SK-N-SH treated with all-trans-retinoic acid at 6 μM for 48 hours (cell line): ENCODE data around the gene CAV2.
A peak's percentile ranks its signal among the peaks of the same experiment; 100 is the strongest.

ENCODE experiments used
- ATAC-seq: fragments of 200-7000 bp; cut with Tn5 transposase; 3 replicates; pipeline ENCODE4 v1.9.1; 2020; ENCODE audit warnings: mild to moderate bottlenecking, moderate library complexity
- ARNTL ChIP-seq: fragments of 450-650 bp; formaldehyde crosslinking; IDR thresholded peaks from 2 replicates; pipeline ENCODE4 v1.5.0; 2020; ENCODE audit warnings: low read depth, mild to moderate bottlenecking, moderate library complexity, borderline replicate concordance
- BACH2 ChIP-seq: fragments of 250-450 bp; sonication (Bioruptor Pico); IDR thresholded peaks from 2 replicates; pipeline ENCODE4 v1.9.0; 2021; ENCODE audit warnings: mild to moderate bottlenecking, borderline replicate concordance
- CREB5 ChIP-seq: fragments of 250-450 bp; sonication (Bioruptor Pico); IDR thresholded peaks from 2 replicates; pipeline ENCODE4 v1.5.1; 2020; ENCODE audit warnings: low read depth, mild to moderate bottlenecking, moderate library complexity
- CSDC2 ChIP-seq: fragments of 250-450 bp; sonication (Bioruptor Pico); IDR thresholded peaks from 2 replicates; pipeline ENCODE4 v1.5.0; 2020; ENCODE audit warnings: mild to moderate bottlenecking, moderate library complexity
- CSRNP3 ChIP-seq: fragments of 250-450 bp; sonication (Bioruptor Pico); IDR thresholded peaks from 2 replicates; pipeline ENCODE4 v1.5.1; 2021; ENCODE audit warnings: mild to moderate bottlenecking, moderate library complexity
- GLIS3 ChIP-seq: fragments of 250-450 bp; sonication (Bioruptor Pico); IDR thresholded peaks from 2 replicates; pipeline ENCODE4 v1.5.0; 2020; ENCODE audit warnings: mild to moderate bottlenecking, moderate library complexity
- OSR1 ChIP-seq: fragments of 250-450 bp; sonication (Bioruptor Pico); IDR thresholded peaks from 2 replicates; pipeline ENCODE4 v1.8.0; 2022; ENCODE audit warnings: moderate library complexity, mild to moderate bottlenecking, inconsistent platforms
- PATZ1 ChIP-seq: fragments of 250-450 bp; sonication (Bioruptor Pico); IDR thresholded peaks from 2 replicates; pipeline ENCODE4 v1.8.0; 2020; ENCODE audit warnings: mild to moderate bottlenecking, moderate library complexity, borderline replicate concordance
- POU6F1 ChIP-seq: fragments of 250-450 bp; sonication (Bioruptor Pico); IDR thresholded peaks from 2 replicates; pipeline ENCODE4 v1.8.0; 2021; ENCODE audit warnings: low read depth, mild to moderate bottlenecking, moderate library complexity, borderline replicate concordance
- PPARA ChIP-seq: fragments of 250-450 bp; sonication (Bioruptor Pico); IDR thresholded peaks from 2 replicates; pipeline ENCODE4 v1.5.0; 2020; ENCODE audit warnings: mild to moderate bottlenecking, borderline replicate concordance
- RARB ChIP-seq: fragments of 250-450 bp; sonication (Bioruptor Pico); IDR thresholded peaks from 2 replicates; pipeline ENCODE4 v1.8.0; 2021; ENCODE audit warnings: mild to moderate bottlenecking, moderate library complexity
- TCF4 ChIP-seq: fragments of 250-450 bp; sonication (Bioruptor Pico); IDR thresholded peaks from 2 replicates; pipeline ENCODE4 v1.8.0; 2021; ENCODE audit warnings: mild to moderate bottlenecking, moderate library complexity, borderline replicate concordance
- TOX ChIP-seq: fragments of 250-450 bp; sonication (Bioruptor Pico); IDR thresholded peaks from 2 replicates; pipeline ENCODE4 v1.8.0; 2021; ENCODE audit warnings: mild to moderate bottlenecking, moderate library complexity, borderline replicate concordance
- TSHZ2 ChIP-seq: fragments of 250-450 bp; sonication (Bioruptor Pico); IDR thresholded peaks from 2 replicates; pipeline ENCODE4 v1.5.0; 2020; ENCODE audit warnings: mild to moderate bottlenecking, moderate library complexity
- ZC3H10 ChIP-seq: fragments of 250-450 bp; sonication (Bioruptor Pico); IDR thresholded peaks from 2 replicates; pipeline ENCODE4 v1.5.1; 2021; ENCODE audit warnings: mild to moderate bottlenecking, moderate library complexity
- ZFP3 ChIP-seq: fragments of 250-450 bp; sonication (Bioruptor Pico); IDR thresholded peaks from 2 replicates; pipeline ENCODE4 v1.5.0; 2020; ENCODE audit warnings: mild to moderate bottlenecking, moderate library complexity
- ZFP30 ChIP-seq: fragments of 450-650 bp; formaldehyde crosslinking; IDR thresholded peaks from 2 replicates; pipeline ENCODE4 v1.5.0; 2022; ENCODE audit warnings: mild to moderate bottlenecking, moderate library complexity
- ZNF565 ChIP-seq: fragments of 450-650 bp; formaldehyde crosslinking; conservative IDR thresholded peaks from 2 replicates; pipeline ENCODE4 v1.5.0; 2020; ENCODE audit warnings: low read depth, mild to moderate bottlenecking, moderate library complexity
- ZNF70 ChIP-seq: fragments of 450-650 bp; formaldehyde crosslinking; IDR thresholded peaks from 2 replicates; pipeline ENCODE4 v1.5.0; 2020; ENCODE audit warnings: mild to moderate bottlenecking, moderate library complexity
- ZNF8 ChIP-seq: fragments of 450-650 bp; formaldehyde crosslinking; IDR thresholded peaks from 2 replicates; pipeline ENCODE4 v1.5.0; 2020; ENCODE audit warnings: mild to moderate bottlenecking, moderate library complexity

The CAV2 gene

GRCh38 chr7:116464375-116464774 lies 35.2 kb upstream of the CAV2 start:
- no peak for ATAC-seq
- TF ChIP-seq TOX (CRISPR knock-in tag) (no peak), ZFP30 (no peak)

GRCh38 chr7:116465125-116465524 lies 34.4 kb upstream of the CAV2 start:
- peak; percentile 10; the same call in 2 of the 3 replicates for ATAC-seq
- TF ChIP-seq PATZ1 (CRISPR knock-in tag), result no peak
- TF ChIP-seq TCF4 (CRISPR knock-in tag), result no peak

GRCh38 chr7:116468534-116468933 lies 31.0 kb upstream of the CAV2 start:
- no peak for ATAC-seq
- TF ChIP-seq BACH2 (no peak), TSHZ2 (CRISPR knock-in tag) (no peak), TOX (CRISPR knock-in tag) (no peak), ZC3H10 (CRISPR knock-in tag) (no peak), PATZ1 (CRISPR knock-in tag) (no peak), ZNF565 (CRISPR knock-in tag) (no peak), ZFP3 (no peak), GLIS3 (no peak), CREB5 (CRISPR knock-in tag) (no peak), CSDC2 (CRISPR knock-in tag) (no peak), CSRNP3 (CRISPR knock-in tag) (no peak), PPARA (CRISPR knock-in tag) (no peak), OSR1 (no peak), POU6F1 (no peak), ZNF70 (no peak), TCF4 (CRISPR knock-in tag) (no peak), ARNTL (CRISPR knock-in tag) (no peak), RARB (CRISPR knock-in tag) (no peak), ZNF8 (CRISPR knock-in tag) (no peak), ZFP30 (no peak)
